Naive thymus-derived CD8-positive, alpha-beta T cell (primary cell): ENCODE results near the gene INAFM2. TPM values are rescaled to one million over a fixed set of nuclear protein-coding genes. Genes with fewer than 3 reads are reported as not detected.

Source experiments
- ATAC-seq, 2 donors: fragments of 150-1000 bp; cut with Tn5 transposase in 1 of 2; sonication (Bioruptor Pico), chemical (Tn5 transposase) in 1 of 2; 1 replicate in 1 of 2; 2 replicates in 1 of 2; pipeline ENCODE4 v1.10.0; 2021; ENCODE audit warnings: mild to moderate bottlenecking in 2 of 2, moderate library complexity in 2 of 2
- POLR2A ChIA-PET: fragments of 350-600 bp; sonication (Branson Sonifier 250); formaldehyde crosslinking; loops from one replicate; lab custom pipeline; 2021; ENCODE audit warnings: antibody characterized with exemption; lab: Charles Lee
- DNase-seq, 10 donors: peaks; one replicate each; pipeline versions ENCODE4 v3.0.0 to v3.0.0-alpha.2; 2020 to 2022
- H3K27ac Mint-ChIP-seq, 10 donors: one replicate each; pipeline ENCODE4 v1.8.0; 2020 to 2022; ENCODE audit warnings: mild to moderate bottlenecking in 10 of 10, mixed read lengths in 10 of 10, moderate library complexity in 4 of 10, inconsistent platforms in 1 of 10
- H3K27me3 Mint-ChIP-seq, 5 donors: one replicate each; pipeline ENCODE4 v1.8.0; 2021 to 2022; ENCODE audit warnings: mixed read lengths in 5 of 5
- H3K36me3 Mint-ChIP-seq, 3 donors: one replicate each; pipeline ENCODE4 v1.8.0; 2020 to 2022; ENCODE audit warnings: mixed read lengths in 3 of 3, mild to moderate bottlenecking in 2 of 3, inconsistent platforms in 1 of 3
- H3K4me1 Mint-ChIP-seq, 4 donors: one replicate each; pipeline ENCODE4 v1.8.0; 2021 to 2022; ENCODE audit warnings: mixed read lengths in 4 of 4
- H3K4me3 Mint-ChIP-seq, 10 donors: one replicate each; pipeline ENCODE4 v1.8.0; 2020 to 2022; ENCODE audit warnings: mild to moderate bottlenecking in 10 of 10, mixed read lengths in 10 of 10, moderate library complexity in 6 of 10, inconsistent platforms in 1 of 10
- H3K9me3 Mint-ChIP-seq, 9 donors: one replicate each; pipeline ENCODE4 v1.8.0; 2020 to 2022; ENCODE audit warnings: mixed read lengths in 9 of 9, mild to moderate bottlenecking in 3 of 9, inconsistent platforms in 1 of 9, moderate library complexity in 1 of 9
- polyA plus RNA-seq, 3 donors: library from polyadenylated mRNA; unstranded; fragments of 300-500 nt; fragmentation: Illumina TruSeq; gene quantifications; one replicate each; pipeline ENCODE4 v1.2.3, GENCODE V29; 2021
- total RNA-seq, 8 experiments: library from RNA in 2 of 8; stranded (reverse) in 2 of 8; gene quantifications; one replicate each; pipeline ENCODE4 v1.2.3 and lab custom pipeline; 2021 to 2026

INAFM2 gene
- total and polyA plus RNA-seq, 5 experiments from 2014 or later: 0.69 to 8.1 (median 2.5) TPM

DNA sequence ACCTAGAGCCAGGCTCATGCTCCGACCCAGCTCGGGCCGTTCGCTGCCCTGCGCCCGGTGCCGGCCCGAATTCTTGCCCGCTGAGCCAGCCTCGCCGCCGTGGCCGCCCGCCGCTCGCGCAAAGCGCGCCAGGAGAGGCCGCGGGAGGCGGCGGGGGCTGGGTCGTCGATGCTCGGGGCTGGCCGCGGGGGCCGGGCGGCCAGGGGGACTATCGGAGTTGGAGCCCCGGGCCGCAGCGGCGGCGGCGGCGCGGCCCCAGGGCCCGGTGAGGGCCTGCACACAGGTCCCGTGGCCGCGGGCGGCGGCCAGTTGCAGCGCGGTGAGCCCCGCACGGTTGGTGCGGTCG is 41.7 kb upstream of the INAFM2 start:
- H3K4me3 Mint-ChIP-seq: peak overlapping the region in 1 of 10 donors; percentile 53
- H3K4me1 Mint-ChIP-seq: peaks cover 0 to 25% (median 7%) of the 10 kb centered on the region in 4 donors
- no peaks in the 10 kb centered on the region for H3K36me3 Mint-ChIP-seq
- H3K27ac Mint-ChIP-seq: no peak overlapping the region
- POLR2A ChIA-PET: interaction anchor here (3.8 kb wide), 1 partner anchor 26 kb away, joined by 38 read pairs; the partner anchor contains the start of gene PLCB2
- DNase-seq (no peak), ATAC-seq (no peak)
- H3K9me3 Mint-ChIP-seq: no peaks in the 10 kb centered on the region
- peaks cover 5 to 43% (median 16%) of the 10 kb centered on the region in 5 donors for H3K27me3 Mint-ChIP-seq

GRCh38 chr15:40282147-40282868 is 41.2 kb upstream of the INAFM2 start:
- ATAC-seq: peak; percentile 75 to 78
- H3K9me3 Mint-ChIP-seq: no peaks in the 10 kb centered on the region

DNA sequence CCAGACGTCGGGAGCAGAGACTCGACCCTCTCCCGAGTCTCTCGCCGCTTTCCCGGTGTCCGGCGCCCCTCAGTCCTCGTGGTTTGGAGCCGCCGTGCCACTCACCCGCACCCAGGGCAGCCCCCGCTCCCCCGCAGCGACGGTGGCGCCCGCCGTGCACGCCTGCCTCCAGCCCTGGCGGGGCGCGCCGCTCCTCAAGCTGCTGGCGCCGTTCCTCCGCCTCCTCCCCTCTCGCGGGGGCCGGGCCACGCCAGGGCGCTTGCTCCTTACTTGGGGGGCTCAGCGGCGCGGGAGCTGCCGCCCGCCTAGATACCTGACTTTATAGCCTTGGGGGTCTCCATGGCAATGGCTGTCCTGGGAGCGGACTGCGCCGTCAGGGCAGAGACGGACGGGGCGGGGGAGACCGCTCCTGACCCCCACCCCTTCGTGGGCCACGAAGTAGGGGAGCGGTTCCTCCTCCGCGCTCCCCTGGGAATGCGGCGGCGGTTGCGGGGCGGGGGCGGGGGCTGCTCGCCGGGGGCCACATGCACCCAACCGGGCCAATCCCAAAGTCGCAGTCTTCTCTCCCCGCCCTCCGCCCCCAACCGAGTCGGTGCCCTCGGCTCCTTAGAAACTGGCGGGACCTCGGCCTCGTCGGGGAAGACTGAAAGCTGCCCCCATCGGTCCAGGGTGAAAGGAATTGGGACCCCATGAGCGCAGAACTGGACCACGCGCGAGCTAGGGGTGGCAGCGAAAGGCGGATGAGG is 40.5 kb upstream of the INAFM2 start, which contains the start of gene ANKRD63:
Gene ANKRD63 (minus strand): TSS at position 196 of the 746 bp plus-strand sequence. CDS start 478 bp downstream, outside the sequence.
- Mint-ChIP-seq H3K9me3 (no peaks in the 10 kb centered on the region), H3K36me3 (peaks cover 0 to 8% (median 0%) of the 10 kb centered on the region in 3 donors), H3K27me3 (peaks cover 5 to 30% (median 14%) of the 10 kb centered on the region in 5 donors), H3K4me3 (peak within 1 kb of the TSS; percentile 59 to 82 (median 74)), H3K4me1 (peaks cover 0 to 21% (median 6%) of the 10 kb centered on the region in 4 donors), H3K27ac (peak within 1 kb of the TSS in 3 of 10 donors; percentile 15 to 56 (median 27))
- ATAC-seq: peak; percentile 79 to 80
- DNase-seq: peak in 8 of 10 donors; percentile 27 to 51 (median 46)
- POLR2A ChIA-PET: interaction anchor here (0.7 to 3.8 kb wide), 3 partner anchors 25 to 168 kb away, joined by 3 to 38 read pairs (median 3); partner anchors contain the start of gene PLCB2

More at GRCh38 chr15:40282147-40282868, 41.2 kb upstream of the INAFM2 start:
- DNase-seq: peak in 8 of 10 donors; percentile 14 to 58 (median 50)
- Mint-ChIP-seq H3K4me3 (peak overlapping the region; percentile 59 to 82 (median 74)), H3K27me3 (peaks cover 5 to 37% (median 16%) of the 10 kb centered on the region in 5 donors), H3K4me1 (peaks cover 0 to 23% (median 7%) of the 10 kb centered on the region in 4 donors), H3K36me3 (peaks cover 0 to 1% (median 0%) of the 10 kb centered on the region in 3 donors), H3K27ac (peak overlapping the region in 2 of 10 donors; percentile 27 to 56)
- POLR2A ChIA-PET: interaction anchor here (0.7 to 3.8 kb wide), 3 partner anchors 26 to 169 kb away, joined by 3 to 38 read pairs (median 3); partner anchors contain the start of gene PLCB2

GRCh38 chr15:40283615-40284300 is 39.7 kb upstream of the INAFM2 start:
- Mint-ChIP-seq H3K36me3 (peaks cover 0 to 11% (median 0%) of the 10 kb centered on the region in 3 donors), H3K27me3 (peaks cover 3 to 23% (median 8%) of the 10 kb centered on the region in 5 donors)
- ATAC-seq: no peak

DNA sequence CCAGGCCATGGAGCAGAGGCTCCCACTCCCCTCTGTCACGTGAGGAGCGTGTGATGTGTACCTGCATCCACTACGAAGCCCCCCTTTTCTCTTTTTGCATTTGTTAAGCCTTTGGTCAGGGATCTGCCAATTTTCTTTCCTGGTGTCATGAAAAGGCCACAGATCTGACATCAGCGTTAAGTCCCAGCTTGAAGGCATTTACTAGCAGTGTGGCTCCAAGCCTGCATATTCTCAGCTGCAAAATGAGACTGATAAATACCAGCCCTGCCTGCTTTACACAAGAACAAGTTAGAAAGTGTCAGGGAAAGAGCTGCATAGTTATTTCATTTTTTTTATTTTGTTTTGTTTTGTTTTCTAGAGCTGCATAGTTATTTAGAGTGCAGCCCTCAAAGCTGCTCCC is 38.3 kb upstream of the INAFM2 start:
- Mint-ChIP-seq H3K4me3 (peak overlapping the region in 4 of 10 donors; percentile 22 to 34 (median 28)), H3K36me3 (peaks cover 0 to 21% (median 0%) of the 10 kb centered on the region in 3 donors), H3K4me1 (peaks cover 0 to 11% (median 2%) of the 10 kb centered on the region in 4 donors), H3K27ac (peak overlapping the region in 3 of 10 donors; percentile 24 to 74 (median 74)), H3K9me3 (no peaks in the 10 kb centered on the region), H3K27me3 (peaks cover 2 to 13% (median 4%) of the 10 kb centered on the region in 5 donors)
- ATAC-seq (no peak), DNase-seq (no peak)
- POLR2A ChIA-PET: interaction anchor here (1.1 to 3.8 kb wide), 2 partner anchors 23 to 35 kb away, joined by 3 to 38 read pairs; partner anchors contain the start of gene PLCB2

More at GRCh38 chr15:40283615-40284300, 39.7 kb upstream of the INAFM2 start:
- Mint-ChIP-seq H3K27ac (peak overlapping the region in 1 of 10 donors; percentile 15), H3K4me1 (peaks cover 0 to 17% (median 6%) of the 10 kb centered on the region in 4 donors), H3K9me3 (no peaks in the 10 kb centered on the region), H3K4me3 (peak overlapping the region in 7 of 10 donors; percentile 4 to 81 (median 47))
- POLR2A ChIA-PET: interaction anchor here (1.3 to 3.8 kb wide), 2 partner anchors 24 to 54 kb away, joined by 3 to 38 read pairs; partner anchors contain the start of gene PLCB2
- no peak for DNase-seq

DNA sequence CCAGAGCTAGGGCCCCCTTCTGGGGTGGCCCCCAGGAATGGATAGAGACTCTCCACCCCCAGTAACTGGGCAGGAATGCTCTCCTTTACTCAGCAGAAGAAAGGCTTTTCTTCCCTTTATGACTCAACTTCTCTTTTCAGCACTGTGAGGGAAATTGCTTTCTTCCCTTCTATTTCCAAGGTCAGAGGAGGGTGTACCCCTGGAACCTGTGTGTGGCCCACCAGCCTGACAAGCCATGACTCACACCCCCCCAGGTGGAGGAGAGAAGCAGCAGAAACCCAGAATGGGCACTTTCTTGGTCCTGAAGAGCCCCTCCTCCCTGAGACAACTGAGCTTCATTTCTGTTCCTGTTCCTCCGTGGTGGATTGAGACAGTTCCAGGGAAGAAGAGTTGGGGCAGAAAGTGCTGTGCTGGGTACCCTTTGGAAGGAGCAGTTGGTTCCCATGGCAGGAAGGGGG is 37.9 kb upstream of the INAFM2 start:
- H3K36me3 Mint-ChIP-seq: peaks cover 0 to 26% (median 0%) of the 10 kb centered on the region in 3 donors

GRCh38 chr15:40286061-40286532 is 37.4 kb upstream of the INAFM2 start:
- H3K4me1 Mint-ChIP-seq: peaks cover 0 to 5% (median 2%) of the 10 kb centered on the region in 4 donors
- no peaks in the 10 kb centered on the region for H3K9me3 Mint-ChIP-seq
- H3K36me3 Mint-ChIP-seq: peaks cover 0 to 26% (median 0%) of the 10 kb centered on the region in 3 donors
- POLR2A ChIA-PET: interaction anchor here (1.1 kb wide), 1 partner anchor 35 kb away, joined by 3 read pairs; no protein-coding TSS in a partner anchor
- DNase-seq (no peak), ATAC-seq (no peak)
- peaks cover 0 to 4% (median 0%) of the 10 kb centered on the region in 5 donors for H3K27me3 Mint-ChIP-seq
- H3K27ac Mint-ChIP-seq: peak overlapping the region in 5 of 10 donors; percentile 28 to 74 (median 50)
- H3K4me3 Mint-ChIP-seq: no peak overlapping the region

More for the DNA sequence above, 37.9 kb upstream of the INAFM2 start:
- Mint-ChIP-seq H3K4me3 (no peak overlapping the region), H3K4me1 (peaks cover 0 to 8% (median 2%) of the 10 kb centered on the region in 4 donors), H3K27me3 (peaks cover 0 to 9% (median under 1%) of the 10 kb centered on the region in 5 donors), H3K27ac (peak overlapping the region in 6 of 10 donors; percentile 28 to 74 (median 53)), H3K9me3 (no peaks in the 10 kb centered on the region)
- no peak for DNase-seq
- POLR2A ChIA-PET: interaction anchor here (1.1 kb wide), 1 partner anchor 35 kb away, joined by 3 read pairs; no protein-coding TSS in a partner anchor
- no peak for ATAC-seq

DNA sequence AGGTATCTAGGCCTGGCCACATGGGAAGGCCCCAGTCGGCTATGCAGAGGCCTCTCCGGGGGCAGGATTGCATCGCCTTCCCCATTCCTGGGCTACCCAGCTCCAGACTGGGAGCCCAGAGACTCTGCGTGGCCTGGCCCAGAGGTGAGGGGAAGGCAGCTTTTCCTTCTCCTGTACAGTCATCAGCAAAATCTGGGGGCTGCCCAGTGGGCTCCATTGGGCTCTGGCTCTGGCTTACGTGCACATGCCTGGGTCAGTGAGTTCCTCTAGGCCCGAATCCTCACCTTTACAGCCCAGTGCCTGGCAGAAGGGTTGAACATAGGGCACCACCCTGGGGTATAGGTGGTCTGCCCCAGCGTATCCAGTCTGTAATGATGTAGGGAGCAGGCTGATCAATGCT is 36.7 kb upstream of the INAFM2 start:
- DNase-seq (no peak), ATAC-seq (no peak)
- POLR2A ChIA-PET: interaction anchor here (1.0 kb wide), 1 partner anchor 21 kb away, joined by 3 read pairs; the partner anchor contains the start of gene PLCB2
- Mint-ChIP-seq H3K4me1 (peaks cover 0 to 5% (median 2%) of the 10 kb centered on the region in 4 donors), H3K27me3 (no peaks in the 10 kb centered on the region), H3K4me3 (no peak overlapping the region), H3K9me3 (no peaks in the 10 kb centered on the region), H3K27ac (no peak overlapping the region), H3K36me3 (peaks cover 0 to 26% (median 0%) of the 10 kb centered on the region in 3 donors)

- DNase-seq: no peak
- H3K4me3 Mint-ChIP-seq: no peak overlapping the region
- peaks cover 0 to 5% (median 2%) of the 10 kb centered on the region in 4 donors for H3K4me1 Mint-ChIP-seq
- H3K27ac Mint-ChIP-seq: no peak overlapping the region
- H3K9me3 Mint-ChIP-seq: no peaks in the 10 kb centered on the region
- peaks cover 0 to 29% (median 0%) of the 10 kb centered on the region in 3 donors for H3K36me3 Mint-ChIP-seq
- no peaks in the 10 kb centered on the region for H3K27me3 Mint-ChIP-seq
- ATAC-seq: no peak
- POLR2A ChIA-PET: interaction anchor here (1.0 kb wide), 1 partner anchor 20 kb away, joined by 3 read pairs; the partner anchor contains the start of gene PLCB2
These were observed 36.0 kb upstream of the INAFM2 start for GRCh38 chr15:40287505-40287904.

- H3K4me3 Mint-ChIP-seq: no peak overlapping the region
- DNase-seq (no peak), ATAC-seq (no peak)
- no peaks in the 10 kb centered on the region for H3K27me3 Mint-ChIP-seq
- H3K36me3 Mint-ChIP-seq: peaks cover 0 to 32% (median 0%) of the 10 kb centered on the region in 3 donors
- H3K9me3 Mint-ChIP-seq: no peaks in the 10 kb centered on the region
- H3K27ac Mint-ChIP-seq: no peak overlapping the region
- POLR2A ChIA-PET: interaction anchor here (0.6 to 1.0 kb wide), 2 partner anchors 20 to 22 kb away, joined by 3 read pairs; partner anchors contain the start of gene PLCB2
- peaks cover 0 to 5% (median 2%) of the 10 kb centered on the region in 4 donors for H3K4me1 Mint-ChIP-seq
These were observed 35.5 kb upstream of the INAFM2 start for GRCh38 chr15:40287968-40288367.
